Activated CD4-positive, CD25-positive, alpha-beta regulatory T cell treated with anti-CD3 and anti-CD28 coated beads, Interleukin-2, amount 50 U/mL, for 16 hours (primary cell): ENCODE results near the gene AKAP6.

Experiments
- DNase-seq: peaks from one replicate; pipeline ENCODE4 v3.0.0-alpha.2; 2020; ENCODE audit warnings: low read depth, low spot score

Gene AKAP6

GRCh38 chr14:32618991-32619390, 289.9 kb downstream of the AKAP6 start:
- DNase-seq = no peak

GRCh38 chr14:32620303-32620702, 291.2 kb downstream of the AKAP6 start:
- no peak for DNase-seq

DNA sequence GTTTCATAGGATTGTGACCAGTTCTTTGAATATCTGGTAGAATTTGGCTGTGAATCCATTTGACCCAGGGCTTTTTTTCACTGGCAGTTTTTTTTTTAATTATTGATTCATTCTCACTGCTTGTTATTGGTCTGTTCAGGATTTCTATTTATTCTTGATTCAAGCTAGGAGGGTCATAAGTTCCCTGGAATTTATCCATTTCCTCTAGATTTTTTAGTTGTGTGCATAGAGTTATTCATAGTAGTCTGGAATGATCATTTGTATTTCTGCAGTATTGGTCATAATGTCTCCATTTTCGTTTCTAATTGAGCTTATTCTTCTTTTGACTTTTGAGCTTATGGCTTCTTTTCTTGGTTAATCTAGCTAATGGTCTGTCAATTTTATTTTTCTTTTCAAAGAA, 291.6 kb downstream of the AKAP6 start:
- DNase-seq = no peak

DNA sequence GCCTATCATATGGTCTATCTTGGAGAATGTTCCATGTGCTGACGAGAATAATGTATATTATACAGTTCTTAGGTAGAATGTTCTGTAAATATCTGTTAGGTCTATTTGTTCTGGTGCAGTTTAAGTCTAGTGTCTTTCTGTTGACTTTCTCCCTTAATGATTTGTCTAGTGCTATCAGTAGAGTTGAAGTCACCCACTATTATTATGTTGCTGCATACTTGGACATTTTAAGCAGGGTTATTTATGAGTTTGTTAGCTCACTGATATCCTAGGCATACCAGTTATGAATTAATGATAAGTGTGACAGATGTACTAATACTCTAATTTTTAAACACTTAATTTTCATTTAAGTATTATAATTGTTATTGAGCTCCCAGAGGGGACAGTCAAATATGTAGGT, 292.5 kb downstream of the AKAP6 start:
- no peak for DNase-seq

- no peak for DNase-seq
Observed at GRCh38 chr14:32622742-32623141, 293.6 kb downstream of the AKAP6 start.

- DNase-seq = no peak
Observed at GRCh38 chr14:32623300-32624093, 294.4 kb downstream of the AKAP6 start.

- no peak for DNase-seq
Observed at GRCh38 chr14:32625211-32625610, 296.1 kb downstream of the AKAP6 start.

GRCh38 chr14:32627545-32628298, 298.6 kb downstream of the AKAP6 start:
- DNase-seq = no peak

DNA sequence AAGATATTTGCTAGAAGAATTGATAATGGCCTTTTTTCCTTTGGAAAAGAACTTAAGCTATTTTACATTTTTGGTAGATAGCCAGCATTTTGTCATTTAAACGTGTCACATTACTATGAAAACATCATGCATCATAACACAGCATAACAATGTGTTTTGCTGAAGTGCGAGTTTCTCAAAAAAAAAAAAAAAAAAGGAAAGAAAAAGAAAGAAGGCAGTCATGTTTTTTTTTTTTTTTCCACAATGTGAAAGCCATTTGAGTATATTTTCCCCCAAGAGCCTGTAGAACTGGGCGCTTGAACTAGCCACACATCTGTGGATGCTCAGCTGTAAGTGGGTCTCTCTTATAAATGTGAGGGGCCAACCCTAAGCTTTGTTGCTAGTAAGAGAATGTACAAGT, 300.1 kb downstream of the AKAP6 start:
- DNase-seq = no peak

DNA sequence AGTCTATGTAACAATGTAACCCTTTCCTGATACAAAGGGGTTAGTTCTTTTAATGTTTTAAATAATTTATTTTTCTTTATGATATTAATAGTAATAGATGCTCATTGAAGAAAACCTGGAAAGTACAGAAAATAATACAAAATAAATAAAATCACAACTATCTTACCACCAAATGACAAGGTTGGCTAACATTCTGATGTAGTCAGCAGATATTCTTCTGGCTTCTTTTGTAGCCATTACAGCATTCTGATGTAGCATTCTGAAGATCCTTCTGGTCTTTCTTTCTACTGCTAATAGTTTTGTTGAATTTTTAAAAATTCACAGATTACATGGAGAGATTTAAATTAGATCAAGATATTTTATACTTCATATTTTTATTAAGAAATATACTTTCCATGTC, 301.6 kb downstream of the AKAP6 start:
- no peak for DNase-seq

- no peak for DNase-seq
Observed at GRCh38 chr14:32633224-32633859, 304.2 kb downstream of the AKAP6 start.

- DNase-seq = no peak
Observed at GRCh38 chr14:32633930-32634329, 304.8 kb downstream of the AKAP6 start.

GRCh38 chr14:32635061-32635719, 306.1 kb downstream of the AKAP6 start:
- no peak for DNase-seq

GRCh38 chr14:32637582-32637981, 308.5 kb downstream of the AKAP6 start:
- no peak for DNase-seq

DNA sequence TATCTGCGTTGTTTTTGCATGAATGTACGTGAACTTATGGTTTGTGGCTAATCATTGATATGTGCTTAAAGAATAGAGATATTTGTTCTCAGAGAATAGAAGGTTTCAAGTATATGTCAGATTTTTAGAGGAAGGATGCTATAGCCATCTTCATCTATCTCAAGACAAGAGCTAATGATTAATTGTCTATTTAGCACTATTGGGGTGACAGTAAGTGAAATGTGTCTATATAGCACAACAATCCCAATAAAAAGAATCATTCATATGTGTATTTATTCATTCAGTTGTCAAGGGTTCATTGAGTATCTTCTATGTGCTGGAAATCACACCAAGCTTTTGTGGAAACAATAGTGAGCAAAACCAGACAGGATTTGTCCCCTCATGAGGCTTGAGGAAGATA, 310.1 kb downstream of the AKAP6 start:
- DNase-seq = no peak

GRCh38 chr14:32645551-32645950, 316.5 kb downstream of the AKAP6 start:
- no peak for DNase-seq

DNA sequence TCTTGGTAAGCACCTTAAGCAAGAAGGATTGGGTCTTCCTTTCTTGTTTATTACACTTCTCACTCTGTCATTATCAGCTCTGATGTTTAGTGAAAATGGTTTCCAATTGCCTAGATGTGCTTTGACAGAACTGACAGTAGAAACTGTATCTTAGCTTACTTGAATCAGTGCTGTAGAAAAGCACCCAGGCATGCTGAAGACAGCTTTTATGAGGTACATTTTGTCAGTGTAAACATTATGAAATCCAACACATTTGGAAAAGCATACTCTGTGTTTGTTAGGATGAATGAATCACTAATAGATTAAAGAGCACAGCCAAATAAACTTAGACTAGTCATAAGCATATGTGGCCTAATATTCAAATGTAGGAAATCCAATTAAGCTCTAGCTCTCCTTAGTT, 319.3 kb downstream of the AKAP6 start:
- DNase-seq = no peak

DNA sequence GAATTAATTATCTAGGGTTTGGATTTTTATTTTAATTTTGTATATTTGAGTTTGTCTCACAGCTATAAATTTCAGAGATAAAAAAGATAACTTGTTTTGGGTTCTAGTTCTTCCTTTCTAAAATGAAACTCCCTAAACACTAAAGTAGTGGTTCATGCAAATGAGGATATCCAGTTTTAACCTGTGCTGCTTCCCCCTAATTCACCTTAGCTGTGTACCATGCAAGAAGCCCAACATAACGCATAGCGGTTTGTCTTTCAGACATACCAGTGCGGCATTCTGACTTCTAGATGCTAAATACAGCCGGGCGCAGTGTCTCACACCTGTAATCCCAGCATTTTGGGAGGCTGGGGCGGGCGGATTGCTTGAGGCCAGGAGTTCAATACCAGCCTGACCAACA, 320.9 kb downstream of the AKAP6 start:
- DNase-seq = no peak

GRCh38 chr14:32650665-32651064, 321.6 kb downstream of the AKAP6 start:
- DNase-seq = no peak

DNA sequence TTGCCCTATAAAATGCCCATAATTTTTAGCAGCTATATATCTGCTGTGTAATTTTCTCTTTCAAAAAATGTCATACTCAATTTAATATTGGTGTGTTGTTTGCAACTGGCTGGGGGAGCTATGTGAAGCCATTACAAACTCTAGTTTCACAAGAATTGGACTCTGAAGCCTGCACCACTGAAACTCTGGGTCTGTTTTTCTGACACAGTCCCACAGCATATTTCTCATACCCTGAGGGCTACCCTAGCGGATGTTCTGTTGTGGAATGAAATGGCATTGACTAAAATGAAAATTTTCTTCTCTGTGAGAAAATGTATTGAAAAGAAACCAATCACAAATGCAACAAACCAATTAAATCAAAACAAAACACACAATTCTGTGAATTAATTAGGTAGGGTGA, 325.0 kb downstream of the AKAP6 start:
- no peak for DNase-seq

DNA sequence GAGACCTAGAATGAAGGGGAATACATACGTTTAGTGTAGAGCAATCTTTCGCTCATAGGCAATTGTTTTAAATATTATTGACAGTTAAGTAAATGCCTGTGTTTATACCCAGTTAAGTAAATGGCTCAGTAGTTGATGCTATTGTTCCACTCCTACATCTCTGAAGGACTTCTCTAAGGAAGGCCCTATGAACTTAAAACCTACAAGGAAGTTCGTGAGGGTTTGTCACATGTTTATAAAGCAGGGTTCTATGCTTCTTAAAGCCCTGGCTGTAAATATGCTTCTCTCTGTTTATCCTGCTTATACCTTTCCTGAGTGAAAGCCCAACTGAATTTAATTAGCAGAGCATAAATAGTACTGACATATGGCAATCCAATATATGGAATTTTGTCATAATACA, 327.5 kb downstream of the AKAP6 start:
- no peak for DNase-seq

DNA sequence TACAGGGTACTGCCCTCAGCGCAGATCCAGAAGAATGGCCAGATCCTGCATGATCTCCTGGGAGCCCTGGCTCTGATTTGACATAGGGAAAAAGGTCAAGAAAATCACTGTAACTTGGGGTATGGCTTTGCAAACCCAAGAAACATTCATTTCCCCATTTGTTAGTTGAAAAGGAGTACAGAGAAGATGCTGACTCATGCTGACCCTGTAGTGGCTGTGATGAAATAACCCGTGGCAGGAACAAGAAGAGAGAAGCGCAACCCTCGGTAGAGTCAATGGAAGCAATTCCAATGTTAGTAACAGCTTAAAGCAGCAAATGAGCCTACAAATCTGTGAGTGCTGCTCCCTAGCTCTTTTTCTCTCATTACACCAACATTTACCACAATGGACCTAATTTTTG, 328.0 kb downstream of the AKAP6 start:
- DNase-seq = no peak
